SK-N-SH treated with all-trans-retinoic acid at 6 μM for 48 hours (cell line): ENCODE results near the gene CDX1.

Experiments
- ATAC-seq: fragments of 200-7000 bp; cut with Tn5 transposase; 3 replicates; pipeline ENCODE4 v1.9.1; 2020; ENCODE audit warnings: mild to moderate bottlenecking, moderate library complexity
- ARNTL ChIP-seq: fragments of 450-650 bp; formaldehyde crosslinking; IDR thresholded peaks from 2 replicates; pipeline ENCODE4 v1.5.0; 2020; ENCODE audit warnings: low read depth, mild to moderate bottlenecking, moderate library complexity, borderline replicate concordance
- BACH2 ChIP-seq: fragments of 250-450 bp; sonication (Bioruptor Pico); IDR thresholded peaks from 2 replicates; pipeline ENCODE4 v1.9.0; 2021; ENCODE audit warnings: mild to moderate bottlenecking, borderline replicate concordance
- CSDC2 ChIP-seq: fragments of 250-450 bp; sonication (Bioruptor Pico); IDR thresholded peaks from 2 replicates; pipeline ENCODE4 v1.5.0; 2020; ENCODE audit warnings: mild to moderate bottlenecking, moderate library complexity
- ESRRG ChIP-seq: fragments of 250-450 bp; sonication (Bioruptor Pico); IDR thresholded peaks from 2 replicates; pipeline ENCODE4 v1.6.1; 2021; ENCODE audit warnings: mild to moderate bottlenecking
- ISL1 ChIP-seq: fragments of 250-450 bp; sonication (Bioruptor Pico); IDR thresholded peaks from 2 replicates; pipeline ENCODE4 v2.1.2; 2022; ENCODE audit warnings: mild to moderate bottlenecking, moderate library complexity
- OSR1 ChIP-seq: fragments of 250-450 bp; sonication (Bioruptor Pico); IDR thresholded peaks from 2 replicates; pipeline ENCODE4 v1.8.0; 2022; ENCODE audit warnings: moderate library complexity, mild to moderate bottlenecking, inconsistent platforms
- PPARA ChIP-seq: fragments of 250-450 bp; sonication (Bioruptor Pico); IDR thresholded peaks from 2 replicates; pipeline ENCODE4 v1.5.0; 2020; ENCODE audit warnings: mild to moderate bottlenecking, borderline replicate concordance
- RARB ChIP-seq: fragments of 250-450 bp; sonication (Bioruptor Pico); IDR thresholded peaks from 2 replicates; pipeline ENCODE4 v1.8.0; 2021; ENCODE audit warnings: mild to moderate bottlenecking, moderate library complexity
- SNAI2 ChIP-seq: fragments of 250-450 bp; sonication (Bioruptor Pico); IDR thresholded peaks from 2 replicates; pipeline ENCODE4 v1.5.0; 2020; ENCODE audit warnings: mild to moderate bottlenecking, moderate library complexity
- TCF4 ChIP-seq: fragments of 250-450 bp; sonication (Bioruptor Pico); IDR thresholded peaks from 2 replicates; pipeline ENCODE4 v1.8.0; 2021; ENCODE audit warnings: mild to moderate bottlenecking, moderate library complexity, borderline replicate concordance
- TOX ChIP-seq: fragments of 250-450 bp; sonication (Bioruptor Pico); IDR thresholded peaks from 2 replicates; pipeline ENCODE4 v1.8.0; 2021; ENCODE audit warnings: mild to moderate bottlenecking, moderate library complexity, borderline replicate concordance
- TSHZ2 ChIP-seq: fragments of 250-450 bp; sonication (Bioruptor Pico); IDR thresholded peaks from 2 replicates; pipeline ENCODE4 v1.5.0; 2020; ENCODE audit warnings: mild to moderate bottlenecking, moderate library complexity
- ZC3H10 ChIP-seq: fragments of 250-450 bp; sonication (Bioruptor Pico); IDR thresholded peaks from 2 replicates; pipeline ENCODE4 v1.5.1; 2021; ENCODE audit warnings: mild to moderate bottlenecking, moderate library complexity
- ZFP30 ChIP-seq: fragments of 450-650 bp; formaldehyde crosslinking; IDR thresholded peaks from 2 replicates; pipeline ENCODE4 v1.5.0; 2022; ENCODE audit warnings: mild to moderate bottlenecking, moderate library complexity
- ZNF565 ChIP-seq: fragments of 450-650 bp; formaldehyde crosslinking; conservative IDR thresholded peaks from 2 replicates; pipeline ENCODE4 v1.5.0; 2020; ENCODE audit warnings: low read depth, mild to moderate bottlenecking, moderate library complexity
- ZNF70 ChIP-seq: fragments of 450-650 bp; formaldehyde crosslinking; IDR thresholded peaks from 2 replicates; pipeline ENCODE4 v1.5.0; 2020; ENCODE audit warnings: mild to moderate bottlenecking, moderate library complexity
- ZNF8 ChIP-seq: fragments of 450-650 bp; formaldehyde crosslinking; IDR thresholded peaks from 2 replicates; pipeline ENCODE4 v1.5.0; 2020; ENCODE audit warnings: mild to moderate bottlenecking, moderate library complexity
- TF ChIP-seq, protein P1 (sequence below): fragments of 250-450 bp; sonication (Bioruptor Pico); IDR thresholded peaks from 2 replicates; pipeline ENCODE4 v1.8.0; 2020; ENCODE audit warnings: mild to moderate bottlenecking, moderate library complexity, borderline replicate concordance
- TF ChIP-seq, protein P2 (sequence below): fragments of 250-450 bp; sonication (Bioruptor Pico); IDR thresholded peaks from 2 replicates; pipeline ENCODE4 v1.5.1; 2021; ENCODE audit warnings: mild to moderate bottlenecking, moderate library complexity
- TF ChIP-seq, protein P3 (sequence below): fragments of 250-450 bp; sonication (Bioruptor Pico); IDR thresholded peaks from 2 replicates; pipeline ENCODE4 v1.5.1; 2020; ENCODE audit warnings: low read depth, mild to moderate bottlenecking, moderate library complexity

Gene CDX1

DNA sequence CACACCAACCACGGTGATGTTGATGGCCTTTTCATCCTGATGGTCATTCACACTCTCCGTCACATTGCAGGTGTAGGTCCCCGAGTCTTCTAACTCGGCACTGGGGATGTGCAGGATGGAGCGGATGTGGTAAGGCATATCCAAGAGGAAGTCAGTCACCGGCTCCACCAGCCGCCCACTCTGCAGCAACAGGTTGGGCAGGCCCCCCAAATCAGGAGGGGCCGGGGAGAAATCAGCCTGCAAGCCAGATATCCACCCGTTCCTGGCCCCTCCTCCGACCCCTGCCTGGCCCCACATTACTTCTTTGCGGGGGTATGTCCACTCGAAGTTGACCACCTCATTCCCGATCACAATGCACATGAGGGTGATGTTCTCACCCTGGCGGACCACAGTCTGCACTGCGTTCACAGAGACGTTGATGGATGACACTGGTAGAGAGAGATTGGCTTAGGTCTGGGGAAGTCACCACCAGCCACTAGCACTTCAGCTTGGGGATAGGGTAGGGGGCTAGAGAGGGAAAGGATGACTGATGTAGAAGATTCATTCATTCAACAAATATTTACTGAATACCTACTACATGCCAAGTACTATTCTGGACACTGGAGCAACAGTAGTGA lies 32.9 kb upstream of the CDX1 start:
- TF ChIP-seq ZNF565 (CRISPR knock-in tag), result no peak
- TF ChIP-seq BACH2 (CRISPR knock-in tag), result no peak
- TF ChIP-seq ARNTL, result no peak
- TF ChIP-seq TSHZ2, result no peak
- TF ChIP-seq ISL1, result no peak
- no peak for TF ChIP-seq OSR1 (CRISPR knock-in tag)
- no peak for TF ChIP-seq ESRRG (CRISPR knock-in tag)
- no peak for TF ChIP-seq ZFP30
- TF ChIP-seq CSDC2, result no peak
- TF ChIP-seq, protein P1, sequence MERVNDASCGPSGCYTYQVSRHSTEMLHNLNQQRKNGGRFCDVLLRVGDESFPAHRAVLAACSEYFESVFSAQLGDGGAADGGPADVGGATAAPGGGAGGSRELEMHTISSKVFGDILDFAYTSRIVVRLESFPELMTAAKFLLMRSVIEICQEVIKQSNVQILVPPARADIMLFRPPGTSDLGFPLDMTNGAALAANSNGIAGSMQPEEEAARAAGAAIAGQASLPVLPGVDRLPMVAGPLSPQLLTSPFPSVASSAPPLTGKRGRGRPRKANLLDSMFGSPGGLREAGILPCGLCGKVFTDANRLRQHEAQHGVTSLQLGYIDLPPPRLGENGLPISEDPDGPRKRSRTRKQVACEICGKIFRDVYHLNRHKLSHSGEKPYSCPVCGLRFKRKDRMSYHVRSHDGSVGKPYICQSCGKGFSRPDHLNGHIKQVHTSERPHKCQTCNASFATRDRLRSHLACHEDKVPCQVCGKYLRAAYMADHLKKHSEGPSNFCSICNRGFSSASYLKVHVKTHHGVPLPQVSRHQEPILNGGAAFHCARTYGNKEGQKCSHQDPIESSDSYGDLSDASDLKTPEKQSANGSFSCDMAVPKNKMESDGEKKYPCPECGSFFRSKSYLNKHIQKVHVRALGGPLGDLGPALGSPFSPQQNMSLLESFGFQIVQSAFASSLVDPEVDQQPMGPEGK (CRISPR knock-in tag), result no peak
- no peak for TF ChIP-seq PPARA (CRISPR knock-in tag)
- no peak for TF ChIP-seq ZNF70 (CRISPR knock-in tag)
- TF ChIP-seq TOX, result no peak
- TF ChIP-seq SNAI2 (CRISPR knock-in tag), result no peak
- no peak for TF ChIP-seq ZNF8 (CRISPR knock-in tag)
- TF ChIP-seq, protein P2, sequence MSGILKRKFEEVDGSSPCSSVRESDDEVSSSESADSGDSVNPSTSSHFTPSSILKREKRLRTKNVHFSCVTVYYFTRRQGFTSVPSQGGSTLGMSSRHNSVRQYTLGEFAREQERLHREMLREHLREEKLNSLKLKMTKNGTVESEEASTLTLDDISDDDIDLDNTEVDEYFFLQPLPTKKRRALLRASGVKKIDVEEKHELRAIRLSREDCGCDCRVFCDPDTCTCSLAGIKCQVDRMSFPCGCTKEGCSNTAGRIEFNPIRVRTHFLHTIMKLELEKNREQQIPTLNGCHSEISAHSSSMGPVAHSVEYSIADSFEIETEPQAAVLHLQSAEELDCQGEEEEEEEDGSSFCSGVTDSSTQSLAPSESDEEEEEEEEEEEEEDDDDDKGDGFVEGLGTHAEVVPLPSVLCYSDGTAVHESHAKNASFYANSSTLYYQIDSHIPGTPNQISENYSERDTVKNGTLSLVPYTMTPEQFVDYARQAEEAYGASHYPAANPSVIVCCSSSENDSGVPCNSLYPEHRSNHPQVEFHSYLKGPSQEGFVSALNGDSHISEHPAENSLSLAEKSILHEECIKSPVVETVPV (CRISPR knock-in tag), result no peak
- TF ChIP-seq, protein P3, sequence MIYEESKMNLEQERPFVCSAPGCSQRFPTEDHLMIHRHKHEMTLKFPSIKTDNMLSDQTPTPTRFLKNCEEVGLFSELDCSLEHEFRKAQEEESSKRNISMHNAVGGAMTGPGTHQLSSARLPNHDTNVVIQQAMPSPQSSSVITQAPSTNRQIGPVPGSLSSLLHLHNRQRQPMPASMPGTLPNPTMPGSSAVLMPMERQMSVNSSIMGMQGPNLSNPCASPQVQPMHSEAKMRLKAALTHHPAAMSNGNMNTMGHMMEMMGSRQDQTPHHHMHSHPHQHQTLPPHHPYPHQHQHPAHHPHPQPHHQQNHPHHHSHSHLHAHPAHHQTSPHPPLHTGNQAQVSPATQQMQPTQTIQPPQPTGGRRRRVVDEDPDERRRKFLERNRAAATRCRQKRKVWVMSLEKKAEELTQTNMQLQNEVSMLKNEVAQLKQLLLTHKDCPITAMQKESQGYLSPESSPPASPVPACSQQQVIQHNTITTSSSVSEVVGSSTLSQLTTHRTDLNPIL (CRISPR knock-in tag), result no peak
- no peak for TF ChIP-seq TCF4 (CRISPR knock-in tag)
- no peak for TF ChIP-seq ZC3H10 (CRISPR knock-in tag)
- no peak for TF ChIP-seq RARB (CRISPR knock-in tag)
- TF ChIP-seq, all 23 proteins: peak for 0
- no peak for ATAC-seq

GRCh38 chr5:150134198-150134588 lies 32.4 kb upstream of the CDX1 start:
- ATAC-seq, result no peak
- no peak for TF ChIP-seq ZFP30
- no peak for TF ChIP-seq ZNF8 (CRISPR knock-in tag)
- no peak for TF ChIP-seq ESRRG (CRISPR knock-in tag)
- no peak for TF ChIP-seq ZNF565 (CRISPR knock-in tag)
- TF ChIP-seq ZNF70 (CRISPR knock-in tag), result no peak
- no peak for TF ChIP-seq SNAI2 (CRISPR knock-in tag)
- no peak for TF ChIP-seq ISL1
- TF ChIP-seq ZC3H10 (CRISPR knock-in tag), result no peak
- TF ChIP-seq, protein P2 (CRISPR knock-in tag), result no peak
- TF ChIP-seq, protein P3 (CRISPR knock-in tag), result no peak
